GM21526 (cell line): Measurements from ENCODE around the gene NEUROD2.

Experiments
- ATAC-seq: cut with Tn5 transposase; IDR thresholded peaks from one replicate; pipeline ENCODE4 v1.9.1; 2021; ENCODE audit warnings: moderate library complexity; ENCODE audit not compliant: unreplicated experiment, low FRiP score

The NEUROD2 gene

GRCh38 chr17:39607851-39608130, at the start of gene NEUROD2:
NEUROD2 (minus strand) TSS chr17:39607920; CDS start chr17:39606599, 1,321 bp downstream.
- no peak for ATAC-seq

- ATAC-seq = no peak
These were observed 47.4 kb upstream of the NEUROD2 start for GRCh38 chr17:39655105-39655504.

GRCh38 chr17:39653662-39654331, 46.1 kb upstream of the NEUROD2 start:
- ATAC-seq = no peak

GRCh38 chr17:39653316-39653661, 45.6 kb upstream of the NEUROD2 start:
- ATAC-seq = no peak

- ATAC-seq = no peak
These were observed 45.0 kb upstream of the NEUROD2 start for GRCh38 chr17:39652587-39653315.

- ATAC-seq = no peak
These were observed 44.3 kb upstream of the NEUROD2 start for GRCh38 chr17:39651923-39652586.

- ATAC-seq = no peak
These were observed 42.4 kb upstream of the NEUROD2 start for GRCh38 chr17:39650121-39650579.

- no peak for ATAC-seq
These were observed 41.1 kb upstream of the NEUROD2 start for GRCh38 chr17:39648616-39649366.

GRCh38 chr17:39647256-39647655, 39.5 kb upstream of the NEUROD2 start:
- no peak for ATAC-seq

GRCh38 chr17:39643271-39643670, 35.6 kb upstream of the NEUROD2 start:
- ATAC-seq = no peak

GRCh38 chr17:39642291-39643074, 34.8 kb upstream of the NEUROD2 start:
- no peak for ATAC-seq

- no peak for ATAC-seq
These were observed 34.2 kb upstream of the NEUROD2 start for GRCh38 chr17:39641883-39642282.

- ATAC-seq = no peak
These were observed 33.4 kb upstream of the NEUROD2 start for GRCh38 chr17:39641097-39641496.

- ATAC-seq = no peak
These were observed 32.9 kb upstream of the NEUROD2 start for GRCh38 chr17:39640591-39641031.

GRCh38 chr17:39639566-39640458, 32.1 kb upstream of the NEUROD2 start:
- ATAC-seq = no peak

GRCh38 chr17:39639043-39639442, 31.3 kb upstream of the NEUROD2 start:
- no peak for ATAC-seq

- no peak for ATAC-seq
These were observed 30.6 kb upstream of the NEUROD2 start for GRCh38 chr17:39638317-39638716.

- ATAC-seq = peak; percentile 61
These were observed 29.4 kb upstream of the NEUROD2 start, which contains the start of gene STARD3 for GRCh38 chr17:39636927-39637736. STARD3 (plus strand) TSS chr17:39637144; CDS start chr17:39653532, 16,388 bp downstream.
